Smooth muscle cell (in vitro differentiated cells): ENCODE measurements around the gene RYR2. TPM values are rescaled to one million over a fixed set of nuclear protein-coding genes. Genes with fewer than 3 reads are reported as not detected.

ENCODE experiments used
- DNase-seq: peaks from one replicate; lab custom pipeline; 2025; ENCODE audit not compliant: unreplicated experiment; lab: John Stamatoyannopoulos, UW
- H2AFZ ChIP-seq: fragments of 200-600 bp; sonication (generic); 2 replicates; pipeline ENCODE4 v1.6.0; 2016; ENCODE audit warnings: antibody characterized with exemption, low read depth, mild to moderate bottlenecking
- H3F3A ChIP-seq: fragments of 200-600 bp; sonication (generic); 2 replicates; pipeline ENCODE4 v1.6.0; 2017; ENCODE audit warnings: antibody characterized with exemption, low read depth
- H3K27ac ChIP-seq: fragments of 200-600 bp; sonication (generic); 2 replicates; pipeline ENCODE4 v1.5.1; 2016; ENCODE audit warnings: low read depth, mild to moderate bottlenecking
- H3K27me3 ChIP-seq: fragments of 200-600 bp; sonication (generic); 2 replicates; pipeline ENCODE4 v1.6.1; 2016; ENCODE audit warnings: low read depth, mild to moderate bottlenecking
- H3K36me3 ChIP-seq: fragments of 200-600 bp; sonication (generic); 2 replicates; pipeline ENCODE4 v1.5.1; 2016; ENCODE audit warnings: low read depth
- H3K4me1 ChIP-seq: fragments of 200-600 bp; sonication (generic); 2 replicates; pipeline ENCODE4 v1.5.1; 2016; ENCODE audit warnings: low read depth
- H3K4me2 ChIP-seq: fragments of 200-600 bp; sonication (generic); 2 replicates; pipeline ENCODE4 v1.6.0; 2016; ENCODE audit warnings: mild to moderate bottlenecking
- H3K4me3 ChIP-seq: fragments of 200-600 bp; sonication (generic); 2 replicates; pipeline ENCODE4 v1.5.1; 2016; ENCODE audit warnings: mild to moderate bottlenecking
- H3K79me2 ChIP-seq: fragments of 200-600 bp; sonication (generic); 2 replicates; pipeline ENCODE4 v1.6.0; 2016; ENCODE audit warnings: low read depth, mild to moderate bottlenecking
- H3K9ac ChIP-seq: fragments of 200-600 bp; sonication (generic); 2 replicates; pipeline ENCODE4 v1.6.0; 2016; ENCODE audit warnings: low read depth
- H3K9me3 ChIP-seq: fragments of 200-600 bp; sonication (generic); replicated peaks from 2 replicates; pipeline ENCODE4 v1.5.1; 2016; ENCODE audit warnings: low read depth
- H4K20me1 ChIP-seq: fragments of 200-600 bp; sonication (generic); 2 replicates; pipeline ENCODE4 v1.6.0; 2016; ENCODE audit warnings: low read depth
- WGBS: methylation state at CpG from one replicate; pipeline ENCODE4 v1.1.7; 2016; ENCODE audit warnings: low lambda C conversion rate; 5-methylcytosine and 5-hydroxymethylcytosine counted together
- polyA plus RNA-seq: library from polyadenylated mRNA; unstranded; fragments of >200 nt; fragmentation: Nextera tagmentation; extraction: Ambion mirVana; gene quantifications from 2 replicates; pipeline ENCODE4 v1.2.1, GENCODE V29; 2016
- total RNA-seq: library from RNA; depleted of rRNA; stranded (reverse); fragments of >200 nt; gene quantifications from 2 replicates; pipeline ENCODE4 v1.2.3, GENCODE V29; 2014
- TF ChIP-seq, protein P1 (sequence below): fragments of 200-600 bp; sonication (generic); IDR thresholded peaks from 2 replicates; pipeline ENCODE4 v1.5.1; 2017; ENCODE audit warnings: borderline replicate concordance, mild to moderate bottlenecking, antibody characterized with exemption; ENCODE audit not compliant: insufficient read depth, poor library complexity, severe bottlenecking

Gene RYR2
- total and polyA plus RNA-seq, 2 experiments from 2014 or later: 0.09 TPM; not detected in 1

GRCh38 chr1:237428809-237429208 is 386.8 kb downstream of the RYR2 start:
- Histone ChIP-seq H3K36me3 (no peaks in the 10 kb centered on the region), H3K27ac (no peak overlapping the region), H3K79me2 (no peaks in the 10 kb centered on the region), H3K4me2 (no peak overlapping the region), H2AFZ (no peak overlapping the region), H3F3A (no peaks in the 10 kb centered on the region), H3K4me3 (no peak overlapping the region), H3K9ac (no peak overlapping the region), H3K9me3 (no peaks in the 10 kb centered on the region), H3K4me1 (no peaks in the 10 kb centered on the region), H4K20me1 (no peaks in the 10 kb centered on the region), H3K27me3 (no peaks in the 10 kb centered on the region)
- DNase-seq: no peak
- TF ChIP-seq, protein P1, sequence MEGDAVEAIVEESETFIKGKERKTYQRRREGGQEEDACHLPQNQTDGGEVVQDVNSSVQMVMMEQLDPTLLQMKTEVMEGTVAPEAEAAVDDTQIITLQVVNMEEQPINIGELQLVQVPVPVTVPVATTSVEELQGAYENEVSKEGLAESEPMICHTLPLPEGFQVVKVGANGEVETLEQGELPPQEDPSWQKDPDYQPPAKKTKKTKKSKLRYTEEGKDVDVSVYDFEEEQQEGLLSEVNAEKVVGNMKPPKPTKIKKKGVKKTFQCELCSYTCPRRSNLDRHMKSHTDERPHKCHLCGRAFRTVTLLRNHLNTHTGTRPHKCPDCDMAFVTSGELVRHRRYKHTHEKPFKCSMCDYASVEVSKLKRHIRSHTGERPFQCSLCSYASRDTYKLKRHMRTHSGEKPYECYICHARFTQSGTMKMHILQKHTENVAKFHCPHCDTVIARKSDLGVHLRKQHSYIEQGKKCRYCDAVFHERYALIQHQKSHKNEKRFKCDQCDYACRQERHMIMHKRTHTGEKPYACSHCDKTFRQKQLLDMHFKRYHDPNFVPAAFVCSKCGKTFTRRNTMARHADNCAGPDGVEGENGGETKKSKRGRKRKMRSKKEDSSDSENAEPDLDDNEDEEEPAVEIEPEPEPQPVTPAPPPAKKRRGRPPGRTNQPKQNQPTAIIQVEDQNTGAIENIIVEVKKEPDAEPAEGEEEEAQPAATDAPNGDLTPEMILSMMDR: no peak
- WGBS: 91% methylated on average over 4 of the region's 4 CpGs

GRCh38 chr1:237429252-237429651 is 387.3 kb downstream of the RYR2 start:
- TF ChIP-seq, protein P1: no peak
- Histone ChIP-seq H3K9ac (no peak overlapping the region), H3K27ac (no peak overlapping the region), H3K9me3 (no peaks in the 10 kb centered on the region), H3F3A (no peaks in the 10 kb centered on the region), H3K27me3 (no peaks in the 10 kb centered on the region), H3K4me2 (no peak overlapping the region), H4K20me1 (no peaks in the 10 kb centered on the region), H3K4me3 (no peak overlapping the region), H2AFZ (no peak overlapping the region), H3K36me3 (no peaks in the 10 kb centered on the region), H3K79me2 (no peaks in the 10 kb centered on the region), H3K4me1 (no peaks in the 10 kb centered on the region)
- WGBS: 75% methylated on average over 3 of the region's 3 CpGs
- DNase-seq: no peak

DNA sequence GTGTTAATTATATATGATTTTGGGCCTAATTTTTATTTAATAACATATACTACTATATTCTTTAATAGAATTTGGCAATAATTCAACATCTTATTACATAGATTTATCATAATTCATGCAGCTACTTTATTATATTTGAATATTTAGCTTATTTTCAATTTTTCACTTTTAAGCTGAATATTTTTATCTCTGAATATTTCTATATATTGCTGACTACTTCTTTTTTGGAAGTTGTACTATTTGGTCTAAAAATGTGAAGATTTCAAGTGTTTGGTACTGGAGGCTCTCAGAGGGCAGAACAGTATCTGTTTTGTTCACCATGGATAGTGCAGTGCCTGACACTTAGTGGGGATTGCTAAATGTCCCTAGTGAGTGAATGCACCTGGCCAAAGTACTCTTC is 389.5 kb downstream of the RYR2 start:
- no peaks in the 10 kb centered on the region for H3K36me3 ChIP-seq
- DNase-seq: no peak
- no peak overlapping the region for H3K9ac ChIP-seq
- H3K79me2 ChIP-seq: no peaks in the 10 kb centered on the region
- no peaks in the 10 kb centered on the region for H3K27me3 ChIP-seq
- no peaks in the 10 kb centered on the region for H3K4me1 ChIP-seq
- TF ChIP-seq, protein P1: no peak
- H3K9me3 ChIP-seq: no peaks in the 10 kb centered on the region
- H3K4me2 ChIP-seq: no peak overlapping the region
- no peak overlapping the region for H3K4me3 ChIP-seq
- no peak overlapping the region for H2AFZ ChIP-seq
- H4K20me1 ChIP-seq: no peaks in the 10 kb centered on the region
- H3K27ac ChIP-seq: no peak overlapping the region
- H3F3A ChIP-seq: no peaks in the 10 kb centered on the region

DNA sequence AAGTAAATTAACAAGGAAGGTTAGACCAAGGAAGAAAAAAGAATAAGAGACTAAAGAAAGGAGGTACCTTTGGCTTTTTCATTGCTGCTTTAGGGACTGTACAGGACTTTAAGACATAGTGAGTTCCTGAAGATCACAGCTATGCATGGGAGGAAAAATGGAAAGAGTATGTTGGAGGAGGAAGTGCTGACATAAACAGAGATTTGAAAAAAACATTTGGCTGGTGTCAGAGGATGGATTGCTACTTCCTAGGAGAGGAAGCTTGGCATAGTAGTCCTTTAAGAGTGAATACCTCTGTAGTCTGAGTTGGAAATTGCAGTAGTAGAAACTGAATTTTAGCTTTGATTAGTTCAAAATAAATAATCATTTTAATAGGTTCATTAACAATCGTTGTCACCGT is 398.4 kb downstream of the RYR2 start:
- Histone ChIP-seq H4K20me1 (no peaks in the 10 kb centered on the region), H3K4me1 (no peaks in the 10 kb centered on the region), H3K4me3 (no peak overlapping the region), H3K36me3 (no peaks in the 10 kb centered on the region), H3K27me3 (no peaks in the 10 kb centered on the region), H3K9me3 (no peaks in the 10 kb centered on the region), H3K9ac (no peak overlapping the region), H3K27ac (no peak overlapping the region), H3F3A (no peaks in the 10 kb centered on the region), H3K79me2 (no peaks in the 10 kb centered on the region), H2AFZ (no peak overlapping the region), H3K4me2 (no peak overlapping the region)
- WGBS: 96% methylated on average over 2 of the region's 2 CpGs
- TF ChIP-seq, protein P1: no peak
- no peak for DNase-seq
